ENCODE data around the gene RABGAP1L.
"Not testable (repeated sequence)": the region's sequence is repeated elsewhere in the genome, so short reads cannot be mapped to it uniquely, and the experiment has no call there.

RABGAP1L gene

DNA sequence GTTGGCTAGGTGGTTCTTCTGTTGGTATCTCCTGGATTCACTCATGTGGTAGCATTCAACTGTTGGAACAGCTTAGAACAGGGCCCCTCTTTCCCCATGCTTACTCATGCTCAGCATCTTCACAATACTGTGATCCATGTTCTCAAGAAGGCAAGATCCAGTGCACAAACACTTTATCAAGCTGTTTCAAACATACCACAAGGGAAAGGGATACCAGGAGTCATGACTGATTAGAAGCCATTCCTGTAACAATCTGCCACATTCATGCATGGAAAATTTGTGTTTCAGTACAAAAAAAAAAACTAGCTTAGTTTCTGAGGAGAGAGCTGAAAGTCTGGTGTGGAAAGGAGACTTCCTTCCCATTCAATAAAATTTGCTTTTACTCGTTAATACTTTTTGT, 670.7 kb downstream of the RABGAP1L start:
- no peak for DNase-seq

- DNase-seq = no peak
These were observed 677.2 kb downstream of the RABGAP1L start for GRCh38 chr1:174836543-174836942.

- no peak for DNase-seq
These were observed 678.1 kb downstream of the RABGAP1L start for GRCh38 chr1:174837386-174837785.

DNA sequence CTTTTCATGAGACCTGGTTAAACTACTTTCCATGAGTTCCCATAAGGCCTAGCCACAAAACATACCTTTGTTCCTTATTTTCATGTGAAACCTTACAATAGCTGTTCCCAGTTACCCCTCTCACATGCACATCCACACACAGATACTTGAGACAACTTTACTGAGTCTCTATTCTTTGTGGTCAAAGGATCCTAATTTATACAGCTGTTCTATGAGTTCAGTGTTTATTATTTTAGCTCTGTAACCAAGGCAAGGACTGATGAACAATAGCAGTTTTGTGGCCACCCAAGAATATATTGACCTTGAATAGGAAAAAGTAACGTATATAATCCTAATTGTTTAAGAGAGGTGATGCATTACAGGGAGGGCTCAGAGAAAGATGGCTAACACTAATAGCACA, 679.9 kb downstream of the RABGAP1L start:
- no peak for DNase-seq

DNA sequence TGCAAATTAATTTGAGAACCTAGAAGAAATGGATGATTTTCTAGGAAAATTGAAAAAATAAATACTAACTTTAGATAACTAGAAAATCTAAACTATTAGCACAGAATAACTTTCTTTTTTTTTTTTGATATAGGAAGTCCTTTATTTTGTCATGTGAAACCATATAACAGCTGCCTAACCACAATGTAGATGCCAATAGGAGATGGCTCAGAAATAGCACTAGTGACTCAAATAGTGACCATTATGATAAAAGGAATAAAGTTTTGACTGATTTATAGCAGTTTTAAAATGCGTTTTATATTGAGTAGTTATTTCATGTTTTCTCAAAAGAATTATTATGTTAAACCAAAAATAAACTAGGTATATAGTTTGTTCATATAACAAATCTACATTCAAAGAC, 682.4 kb downstream of the RABGAP1L start:
- no peak for DNase-seq

- DNase-seq = not testable (repeated sequence)
These were observed 689.6 kb downstream of the RABGAP1L start for GRCh38 chr1:174848593-174849560.

DNA sequence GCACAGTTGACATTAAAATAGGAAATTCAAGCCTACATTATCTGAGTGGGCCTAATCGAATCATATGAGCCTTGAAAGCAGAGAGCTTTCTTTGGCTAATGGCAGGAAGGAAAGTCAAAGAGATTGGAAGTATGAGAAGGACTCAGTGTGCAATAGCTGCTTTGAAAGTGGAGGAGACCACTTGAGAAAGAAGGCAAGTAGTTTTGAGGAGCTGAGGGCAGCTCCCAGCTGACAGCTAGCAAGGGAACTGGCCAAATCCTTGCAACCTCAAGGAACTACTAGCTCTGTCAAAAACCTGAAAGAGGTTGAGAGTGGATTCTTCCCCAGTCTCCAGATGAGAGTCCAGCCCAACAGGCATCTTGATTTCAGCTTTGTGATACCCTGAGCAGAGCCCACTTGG, 691.4 kb downstream of the RABGAP1L start:
- no peak for DNase-seq

GRCh38 chr1:174858301-174858700, 699.0 kb downstream of the RABGAP1L start:
- no peak for DNase-seq

GRCh38 chr1:174870319-174870718, 711.0 kb downstream of the RABGAP1L start:
- no peak for DNase-seq

- no peak for DNase-seq
These were observed 712.6 kb downstream of the RABGAP1L start for GRCh38 chr1:174871886-174872285.

GRCh38 chr1:174872615-174873058, 713.3 kb downstream of the RABGAP1L start:
- no peak for DNase-seq

DNA sequence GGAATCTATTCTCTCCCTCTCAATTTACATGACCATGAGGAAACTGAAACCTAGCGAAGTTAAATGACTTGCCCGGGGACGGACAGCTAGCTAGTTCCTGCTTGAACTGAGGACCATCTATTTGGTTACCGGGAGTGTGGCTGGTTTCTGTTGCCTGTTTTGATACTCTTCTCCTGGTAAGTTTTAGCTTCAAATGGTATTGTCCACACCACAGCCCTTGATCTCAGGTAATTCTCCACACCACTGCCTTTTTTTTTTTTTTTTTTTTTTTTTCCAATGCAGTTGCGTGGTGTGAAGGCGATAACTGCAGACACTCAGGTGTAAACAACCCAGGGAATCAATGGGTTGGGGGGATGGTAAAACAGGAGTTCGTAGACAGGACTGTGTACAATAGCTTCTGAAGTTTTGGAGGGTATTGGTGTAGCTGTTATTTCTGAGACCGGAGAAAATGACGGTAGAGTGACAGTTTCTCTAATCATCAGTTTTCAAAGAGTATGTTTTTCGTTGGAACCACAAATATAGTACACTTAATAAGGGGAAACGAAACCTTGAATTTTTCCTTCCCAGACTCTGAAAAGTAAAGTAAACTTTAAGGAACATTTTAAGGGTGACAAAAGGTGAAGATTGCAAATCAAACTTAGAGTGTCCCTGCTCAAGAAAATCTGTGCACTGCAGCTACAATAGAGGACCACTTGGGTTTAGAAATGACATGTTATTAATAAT, 715.2 kb downstream of the RABGAP1L start:
- no peak for DNase-seq

DNA sequence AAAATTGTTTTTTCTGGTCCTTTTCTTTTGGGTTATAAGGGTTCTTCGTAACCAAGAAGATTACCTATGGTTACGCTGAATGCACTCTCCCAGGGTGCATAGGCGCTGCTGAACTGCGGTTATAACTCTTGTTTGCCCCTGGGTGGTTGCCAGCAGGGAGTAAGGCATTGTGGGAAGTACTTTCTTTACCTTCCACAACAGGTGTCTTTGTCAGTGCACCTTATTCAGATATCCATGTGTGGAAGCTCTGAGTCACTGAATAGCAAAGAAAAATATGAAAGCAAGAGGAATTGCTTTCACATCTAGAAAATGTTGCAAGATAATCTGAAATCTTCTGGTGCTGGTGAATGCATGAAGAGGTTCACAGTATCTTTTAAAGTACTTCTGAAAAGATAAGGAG, 716.0 kb downstream of the RABGAP1L start:
- peak; percentile 25 to 29 for DNase-seq

GRCh38 chr1:174877208-174877673, 717.9 kb downstream of the RABGAP1L start:
- no peak for DNase-seq

DNA sequence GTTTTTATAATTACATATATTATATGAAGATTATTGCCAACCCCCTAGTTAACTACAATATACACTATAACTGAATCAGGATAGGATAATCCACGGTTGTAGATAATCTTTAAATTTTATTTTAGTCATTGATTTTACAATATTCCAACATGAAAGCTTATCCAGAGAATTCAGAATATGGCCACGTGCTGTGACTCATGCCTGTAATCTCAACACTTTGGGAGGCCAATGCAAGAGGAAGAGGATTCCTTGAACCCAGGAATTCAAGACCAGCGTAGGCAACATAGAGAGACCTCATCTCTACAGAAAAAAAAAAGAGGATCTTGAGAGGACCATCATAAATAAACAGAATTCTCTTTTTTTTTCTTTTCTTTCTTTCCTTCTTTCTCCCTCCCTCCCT, 720.9 kb downstream of the RABGAP1L start:
- DNase-seq = no peak

- DNase-seq = no peak
These were observed 724.1 kb downstream of the RABGAP1L start for GRCh38 chr1:174883409-174883808.

GRCh38 chr1:174884038-174884437, 724.7 kb downstream of the RABGAP1L start:
- DNase-seq = no peak

GRCh38 chr1:174884566-174884965, 725.2 kb downstream of the RABGAP1L start:
- DNase-seq = no peak

GRCh38 chr1:174890024-174890423, 730.7 kb downstream of the RABGAP1L start:
- DNase-seq = no peak

- DNase-seq = no peak
These were observed 732.7 kb downstream of the RABGAP1L start for GRCh38 chr1:174892016-174892415.

DNA sequence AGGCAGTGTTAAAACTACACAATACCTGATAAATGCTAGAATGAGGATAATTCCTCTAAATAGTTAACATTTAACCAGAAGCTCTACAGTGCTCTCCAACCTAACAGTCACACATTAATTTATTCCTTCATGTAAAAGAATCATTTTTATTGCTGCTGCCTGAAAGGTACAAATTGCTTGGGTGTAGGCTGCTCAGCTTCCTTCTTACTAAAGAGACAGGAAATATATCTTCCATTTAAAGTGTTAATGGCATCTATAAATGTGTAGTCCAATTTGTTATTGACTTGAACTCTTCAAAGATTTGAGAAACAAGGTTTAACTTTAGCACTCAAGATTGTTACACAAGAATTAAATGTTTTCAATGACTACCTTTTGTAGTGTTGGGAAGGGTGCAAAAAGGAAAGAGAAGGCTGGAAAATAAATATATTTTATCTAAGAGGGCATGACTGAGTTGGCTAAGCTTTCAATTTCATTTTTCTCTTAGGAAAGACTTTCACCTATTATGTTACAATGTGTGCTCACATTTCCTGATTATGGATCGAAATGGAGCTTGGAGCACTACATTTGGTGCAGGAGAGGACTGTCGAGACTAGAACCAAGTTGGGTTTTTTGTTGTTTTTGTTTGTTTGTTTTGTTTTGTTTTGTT, 734.9 kb downstream of the RABGAP1L start:
- no peak for DNase-seq

- not testable (repeated sequence) for DNase-seq
These were observed 736.3 kb downstream of the RABGAP1L start for GRCh38 chr1:174895610-174896009.

GRCh38 chr1:174898102-174898797, 738.9 kb downstream of the RABGAP1L start:
- no peak for DNase-seq
